Measurements from ENCODE around the gene TPX2. TPM values are rescaled to one million over a fixed set of nuclear protein-coding genes. Genes with fewer than 3 reads are reported as not detected.

TPX2 gene
- total RNA-seq, 2 experiments from 2014 or later, result 78.5 to 79.1 TPM

Other genes with a start within 250 kb of the TPX2 start
- 100 to 1,000 TPM; 163 to 168 TPM for gene HM13, start 224.8 kb upstream of the TPX2 start, total RNA-seq
- under 1 TPM; 0.44 to 0.71 TPM for gene ID1, start 134.0 kb upstream of the TPX2 start, total RNA-seq
- not detected for gene COX4I2, start 101.4 kb upstream of the TPX2 start, total RNA-seq
- gene BCL2L1, start 16.4 kb upstream of the TPX2 start, total RNA-seq, result 100 to 1,000 TPM; 263 to 265 TPM
- gene MYLK2, start 80.1 kb downstream of the TPX2 start, total RNA-seq, result under 1 TPM; 0.19 to 0.25 TPM
- not detected for gene FOXS1, start 106.3 kb downstream of the TPX2 start, total RNA-seq
- not detected for gene DUSP15, start 131.2 kb downstream of the TPX2 start, total RNA-seq
- not detected for gene TTLL9, start 131.3 kb downstream of the TPX2 start, total RNA-seq
- 10 to 100 TPM; 19.9 to 20.4 TPM for gene PDRG1, start 212.8 kb downstream of the TPX2 start, total RNA-seq
- gene XKR7, start 228.9 kb downstream of the TPX2 start, total RNA-seq, result under 1 TPM in 1 of 2 experiments, not detected in 1; 0.02 TPM